H9 (cell line): ENCODE data around the gene SDK1. TPM values are rescaled to one million over a fixed set of nuclear protein-coding genes. Genes with fewer than 3 reads are reported as not detected.

Source experiments
- DNase-seq: peaks from one replicate; pipeline ENCODE4 v3.0.0-alpha.2; 2017
- H2AFZ ChIP-seq: one replicate; pipeline ENCODE4 v1.6.1; 2013; ENCODE audit warnings: mild to moderate bottlenecking, low read length, control low read depth, moderate library complexity
- H2AK5ac ChIP-seq: 2 replicates; pipeline ENCODE4 v1.6.1; 2013; ENCODE audit warnings: low read length, control low read depth, mixed read lengths; ENCODE audit not compliant: insufficient read length
- H2BK120ac ChIP-seq: one replicate; pipeline ENCODE4 v1.6.1; 2013; ENCODE audit warnings: low read depth, mild to moderate bottlenecking, low read length, control low read depth, inconsistent platforms; ENCODE audit not compliant: poor library complexity, severe bottlenecking
- H2BK12ac ChIP-seq: 2 replicates; pipeline ENCODE4 v1.6.1; 2013; ENCODE audit warnings: low read length, control low read depth, mixed read lengths, low read depth; ENCODE audit not compliant: insufficient read length
- H2BK15ac ChIP-seq: 2 replicates; pipeline ENCODE4 v1.6.1; 2013; ENCODE audit warnings: low read depth, low read length, control low read depth
- H2BK20ac ChIP-seq: one replicate; pipeline ENCODE4 v1.6.1; 2013; ENCODE audit warnings: low read depth, mild to moderate bottlenecking, low read length, control low read depth, inconsistent platforms; ENCODE audit not compliant: poor library complexity, severe bottlenecking
- H2BK5ac ChIP-seq: 2 replicates; pipeline ENCODE4 v1.6.1; 2013; ENCODE audit warnings: low read length, control low read depth, mixed read lengths; ENCODE audit not compliant: insufficient read length
- H3K14ac ChIP-seq: 2 replicates; pipeline ENCODE4 v1.6.1; 2013; ENCODE audit warnings: low read length, control low read depth; ENCODE audit not compliant: insufficient read depth
- H3K18ac ChIP-seq: 2 replicates; pipeline ENCODE4 v1.6.1; 2013; ENCODE audit warnings: low read depth, mild to moderate bottlenecking, mixed read lengths, low read length, control low read depth; ENCODE audit not compliant: insufficient read length
- H3K23ac ChIP-seq: 2 replicates; pipeline ENCODE4 v1.6.1; 2013; ENCODE audit warnings: low read length, control low read depth, mixed read lengths, low read depth; ENCODE audit not compliant: insufficient read length
- H3K23me2 ChIP-seq: 2 replicates; pipeline ENCODE4 v1.6.1; 2013; ENCODE audit warnings: low read depth, mild to moderate bottlenecking, mixed read lengths, low read length, control low read depth; ENCODE audit not compliant: insufficient read length, poor library complexity, severe bottlenecking
- H3K27ac ChIP-seq: 2 replicates; pipeline ENCODE4 v1.5.1; 2013; ENCODE audit warnings: low read length, control low read depth, mixed read lengths, low read depth; ENCODE audit not compliant: insufficient read length
- H3K27me3 ChIP-seq: 2 replicates; pipeline ENCODE4 v1.6.1; 2013; ENCODE audit warnings: low read length, control low read depth, inconsistent platforms; ENCODE audit not compliant: insufficient read depth
- H3K4ac ChIP-seq: 2 replicates; pipeline ENCODE4 v1.6.1; 2013; ENCODE audit warnings: low read depth, mild to moderate bottlenecking, control low read depth, inconsistent platforms, low read length, moderate library complexity
- H3K4me1 ChIP-seq: 2 replicates; pipeline ENCODE4 v1.6.1; 2013; ENCODE audit warnings: low read length, control low read depth, inconsistent platforms; ENCODE audit not compliant: insufficient read depth
- H3K4me2 ChIP-seq: 2 replicates; pipeline ENCODE4 v1.6.1; 2013; ENCODE audit warnings: low read length, control low read depth, mixed read lengths; ENCODE audit not compliant: insufficient read length, insufficient read depth
- H3K56ac ChIP-seq: 2 replicates; pipeline ENCODE4 v1.6.1; 2013; ENCODE audit warnings: low read depth, mild to moderate bottlenecking, mixed read lengths, low read length, control low read depth; ENCODE audit not compliant: insufficient read length
- H3K79me1 ChIP-seq: 2 replicates; pipeline ENCODE4 v1.6.1; 2013; ENCODE audit warnings: low read depth, mild to moderate bottlenecking, moderate library complexity, low read length, control low read depth, inconsistent platforms; ENCODE audit not compliant: insufficient read depth, poor library complexity, severe bottlenecking
- H3K79me2 ChIP-seq: 2 replicates; pipeline ENCODE4 v1.6.1; 2013; ENCODE audit warnings: low read length, control low read depth, inconsistent platforms; ENCODE audit not compliant: insufficient read depth
- H3K9ac ChIP-seq: 2 replicates; pipeline ENCODE4 v1.6.1; 2013; ENCODE audit warnings: low read length, control low read depth, mixed read lengths; ENCODE audit not compliant: insufficient read length; ENCODE audit errors: extremely low read depth
- H3K9me3 ChIP-seq: one replicate; pipeline ENCODE4 v1.6.1; 2013; ENCODE audit warnings: low read depth, low read length, inconsistent platforms; ENCODE audit not compliant: control insufficient read depth
- H3T11ph ChIP-seq: one replicate; pipeline ENCODE4 v1.6.1; 2013; ENCODE audit warnings: mild to moderate bottlenecking, low read length, control low read depth, inconsistent platforms
- H4K20me1 ChIP-seq: one replicate; pipeline ENCODE4 v1.6.1; 2013; ENCODE audit not compliant: control insufficient read depth, insufficient read length, insufficient read depth
- H4K5ac ChIP-seq: 2 replicates; pipeline ENCODE4 v1.6.1; 2013; ENCODE audit warnings: low read depth, mild to moderate bottlenecking, mixed read lengths, low read length, control low read depth; ENCODE audit not compliant: insufficient read length
- H4K8ac ChIP-seq: replicated peaks from 2 replicates; pipeline ENCODE4 v1.6.1; 2013; ENCODE audit warnings: low read length, control low read depth, mixed read lengths, low read depth; ENCODE audit not compliant: insufficient read length
- H4K91ac ChIP-seq: 2 replicates; pipeline ENCODE4 v1.6.1; 2013; ENCODE audit warnings: low read depth, mild to moderate bottlenecking, moderate library complexity, mixed read lengths, low read length, control low read depth; ENCODE audit not compliant: insufficient read length
- H3K27ac Mint-ChIP-seq, 3 experiments: 2 replicates in 2 of 3; 3 replicates in 1 of 3; pipeline ENCODE4 v1.8.0; 2020 to 2021; ENCODE audit warnings: mixed read lengths in 3 of 3, mild to moderate bottlenecking in 1 of 3, moderate library complexity in 1 of 3
- H3K27me3 Mint-ChIP-seq: 2 replicates; pipeline ENCODE4 v1.8.0; 2021; ENCODE audit warnings: low read depth, mild to moderate bottlenecking, moderate library complexity, mixed read lengths
- H3K36me3 Mint-ChIP-seq, 3 experiments: 2 replicates in 2 of 3; 3 replicates in 1 of 3; pipeline ENCODE4 v1.8.0; 2020 to 2021; ENCODE audit warnings: low read depth in 3 of 3, mixed read lengths in 3 of 3; ENCODE audit not compliant: insufficient read depth in 1 of 3
- H3K4me1 Mint-ChIP-seq, 2 experiments: 2 replicates each; pipeline ENCODE4 v1.8.0; 2020; ENCODE audit warnings: mixed read lengths in 2 of 2
- H3K4me3 Mint-ChIP-seq, 2 experiments: 2 replicates in 1 of 2; 3 replicates in 1 of 2; pipeline ENCODE4 v1.8.0; 2020 to 2021; ENCODE audit warnings: mild to moderate bottlenecking in 2 of 2, mixed read lengths in 2 of 2, moderate library complexity in 1 of 2
- H3K9me3 Mint-ChIP-seq, 2 experiments: 2 replicates in 1 of 2; 3 replicates in 1 of 2; pipeline ENCODE4 v1.8.0; 2020; ENCODE audit warnings: mild to moderate bottlenecking in 2 of 2, mixed read lengths in 2 of 2, moderate library complexity in 1 of 2
- CTCF ChIP-seq: fragments of 200-600 bp; sonication (generic); conservative IDR thresholded peaks from 3 replicates; pipeline ENCODE4 v1.8.0; 2021; ENCODE audit warnings: antibody characterized with exemption, mild to moderate bottlenecking
- WGBS: extraction: QIAGEN DNeasy Blood & Tissue Kit; methylation state at CpG from one replicate; pipeline ENCODE4 v1.1.7; 2013; ENCODE audit warnings: missing lambda C conversion rate, low lambda C conversion rate, mixed read lengths; ENCODE audit not compliant: insufficient read length; ENCODE audit errors: extremely low coverage; 5-methylcytosine and 5-hydroxymethylcytosine counted together
- total RNA-seq: library from RNA; stranded (reverse); gene quantifications from 2 replicates; pipeline ENCODE4 v1.2.1, GENCODE V29; 2021

The SDK1 gene
- total RNA-seq, 1 experiment from 2014 or later = 8.7 TPM

GRCh38 chr7:4198301-4198700, 897.2 kb downstream of the SDK1 start:
- no peaks in the 10 kb centered on the region; a peak in 1 of 7 replicates for H3K36me3 Mint-ChIP-seq
- WGBS = no CpG with 5 or more reads among the region's 6 CpGs
- H3K4me3 Mint-ChIP-seq = no peak overlapping the region
- Histone ChIP-seq H4K8ac (no peak overlapping the region), H3K9ac (no peak overlapping the region), H2AFZ (no peak overlapping the region), H3K23ac (no peak overlapping the region), H3K79me2 (no peaks in the 10 kb centered on the region), H2AK5ac (no peak overlapping the region), H3K9me3 (no peaks in the 10 kb centered on the region), H3K4ac (no peak overlapping the region), H3K18ac (no peak overlapping the region), H3K56ac (no peak overlapping the region), H2BK5ac (no peak overlapping the region), H3K14ac (no peak overlapping the region; the same call in 1 of the 2 replicates), H3K23me2 (no peaks in the 10 kb centered on the region), H3K4me2 (no peak overlapping the region), H4K20me1 (no peaks in the 10 kb centered on the region), H2BK15ac (no peak overlapping the region), H2BK120ac (no peak overlapping the region), H4K5ac (no peak overlapping the region), H3K27me3 (no peaks in the 10 kb centered on the region), H2BK20ac (no peak overlapping the region), H3K27ac (no peak overlapping the region), H3K4me1 (no peaks in the 10 kb centered on the region), H3K79me1 (no peaks in the 10 kb centered on the region), H4K91ac (no peak overlapping the region), H2BK12ac (no peak overlapping the region), H3T11ph (no peak overlapping the region)
- H3K27me3 Mint-ChIP-seq = no peaks in the 10 kb centered on the region
- peaks cover 9 to 16% of the 10 kb centered on the region in 2 experiments for H3K4me1 Mint-ChIP-seq
- TF ChIP-seq CTCF = no peak
- H3K27ac Mint-ChIP-seq = peak overlapping the region in 1 of 3 experiments; percentile 81; a peak in 1 of 7 replicates
- no peaks in the 10 kb centered on the region for H3K9me3 Mint-ChIP-seq
- no peak for DNase-seq
